Stimulated activated effector memory CD8-positive, alpha-beta T cell treated with anti-CD3 and anti-CD28 coated beads, Interleukin-12 subunit alpha, Interleukin-12 subunit beta, amount 100 ng/mL, for 72 hours (primary cell): ENCODE measurements around the gene PSG4.
"Not testable (repeated sequence)": the region's sequence is repeated elsewhere in the genome, so short reads cannot be mapped to it uniquely, and the experiment has no call there.

Experiments used
- ATAC-seq: fragments of 150-1000 bp; cut with Tn5 transposase; 2 replicates; pipeline ENCODE4 v1.10.0; 2021
- DNase-seq, 2 donors: peaks; one replicate each; pipeline ENCODE4 v3.0.0; 2021 to 2022; ENCODE audit warnings: low spot score in 2 of 2
- H3K27ac Mint-ChIP-seq: one replicate; pipeline ENCODE4 v1.8.0; 2022; ENCODE audit warnings: mild to moderate bottlenecking, mixed read lengths
- H3K36me3 Mint-ChIP-seq: one replicate; pipeline ENCODE4 v1.8.0; 2022; ENCODE audit warnings: mild to moderate bottlenecking, mixed read lengths
- H3K4me1 Mint-ChIP-seq: one replicate; pipeline ENCODE4 v1.8.0; 2022; ENCODE audit warnings: mixed read lengths
- H3K4me3 Mint-ChIP-seq: one replicate; pipeline ENCODE4 v1.8.0; 2022; ENCODE audit warnings: mild to moderate bottlenecking, mixed read lengths
- H3K9me3 Mint-ChIP-seq: one replicate; pipeline ENCODE4 v1.8.0; 2022; ENCODE audit warnings: mixed read lengths

Gene PSG4

GRCh38 chr19:43178577-43178976, 26.9 kb downstream of the PSG4 start:
- DNase-seq, ATAC-seq, H3K9me3 Mint-ChIP-seq, H3K36me3 Mint-ChIP-seq, H3K27ac Mint-ChIP-seq, H3K4me1 Mint-ChIP-seq, H3K4me3 Mint-ChIP-seq: not testable (repeated sequence)

GRCh38 chr19:43165906-43166305, 39.5 kb downstream of the PSG4 start:
- ATAC-seq, DNase-seq, H3K4me1 Mint-ChIP-seq, H3K36me3 Mint-ChIP-seq, H3K9me3 Mint-ChIP-seq, H3K27ac Mint-ChIP-seq, H3K4me3 Mint-ChIP-seq: not testable (repeated sequence)

GRCh38 chr19:43163135-43163534, 42.3 kb downstream of the PSG4 start:
- H3K36me3 Mint-ChIP-seq, ATAC-seq, H3K4me1 Mint-ChIP-seq, H3K4me3 Mint-ChIP-seq, DNase-seq, H3K27ac Mint-ChIP-seq, H3K9me3 Mint-ChIP-seq: not testable (repeated sequence)

GRCh38 chr19:43162261-43162660, 43.2 kb downstream of the PSG4 start:
- not testable (repeated sequence) for H3K27ac Mint-ChIP-seq, ATAC-seq, H3K36me3 Mint-ChIP-seq, H3K9me3 Mint-ChIP-seq, H3K4me3 Mint-ChIP-seq, H3K4me1 Mint-ChIP-seq, DNase-seq

- Mint-ChIP-seq H3K4me1 (no peaks in the 10 kb centered on the region), H3K4me3 (no peak overlapping the region), H3K27ac (no peak overlapping the region), H3K36me3 (no peaks in the 10 kb centered on the region), H3K9me3 (no peaks in the 10 kb centered on the region)
- DNase-seq (no peak), ATAC-seq (no peak)
Measured at GRCh38 chr19:43152214-43152613, 53.2 kb downstream of the PSG4 start.

GRCh38 chr19:43149788-43150187, 55.6 kb downstream of the PSG4 start:
- not testable (repeated sequence) for DNase-seq, H3K36me3 Mint-ChIP-seq, H3K4me3 Mint-ChIP-seq, H3K4me1 Mint-ChIP-seq, ATAC-seq, H3K27ac Mint-ChIP-seq, H3K9me3 Mint-ChIP-seq

- Mint-ChIP-seq H3K4me3 (no peak overlapping the region), H3K4me1 (no peaks in the 10 kb centered on the region), H3K27ac (no peak overlapping the region), H3K9me3 (peaks cover 4% of the 10 kb centered on the region), H3K36me3 (no peaks in the 10 kb centered on the region)
- ATAC-seq = no peak
- DNase-seq = no peak
Measured at GRCh38 chr19:43148233-43148632, 57.2 kb downstream of the PSG4 start.
